ENCODE data around the gene RPEL1. TPM values are rescaled to one million over a fixed set of nuclear protein-coding genes. Genes with fewer than 3 reads are reported as not detected.

The RPEL1 gene
- total and polyA plus RNA-seq, 2 of the 8 experiments (the other 6 are each of a cell fraction or from before 2014, with no cell fraction given): 0.12 TPM; not detected in 1

DNA sequence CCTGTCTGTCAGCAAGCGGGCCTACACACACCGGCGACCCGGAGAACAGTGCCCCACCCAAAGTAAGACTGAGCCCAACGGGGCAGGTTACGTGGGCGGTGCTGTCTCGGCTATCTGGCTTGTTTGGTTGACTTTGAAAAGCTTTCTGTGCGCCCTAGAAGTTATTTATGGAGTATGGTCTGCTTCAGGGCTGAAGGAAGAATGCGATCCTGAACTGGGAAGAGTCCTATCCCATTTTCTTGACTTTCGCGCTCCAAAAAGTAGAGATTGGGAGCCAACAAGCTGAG is 32.8 kb downstream of the RPEL1 start (continued):
- TF ChIP-seq CBX8 (IDR thresholded peaks at IDR 0.05; ENCODE audit: borderline replicate concordance, low read depth, low read length): no peak
- TF ChIP-seq POLR2AphosphoS5 (IDR thresholded peaks at IDR 0.05; ENCODE audit: low read depth, low read length): no peak
- TF ChIP-seq, protein P1, sequence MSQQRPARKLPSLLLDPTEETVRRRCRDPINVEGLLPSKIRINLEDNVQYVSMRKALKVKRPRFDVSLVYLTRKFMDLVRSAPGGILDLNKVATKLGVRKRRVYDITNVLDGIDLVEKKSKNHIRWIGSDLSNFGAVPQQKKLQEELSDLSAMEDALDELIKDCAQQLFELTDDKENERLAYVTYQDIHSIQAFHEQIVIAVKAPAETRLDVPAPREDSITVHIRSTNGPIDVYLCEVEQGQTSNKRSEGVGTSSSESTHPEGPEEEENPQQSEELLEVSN (IDR thresholded peaks at IDR 0.05): no peak
- TF ChIP-seq SIN3A (conservative IDR thresholded peaks at IDR 0.05 in 1 of 2, IDR thresholded peaks at IDR 0.05 in 1 of 2; ENCODE audit: low read depth in 1 of 2, low read length in 2 of 2): no peak
